ENCODE measurements around the gene NUP50.

NUP50 gene

GRCh38 chr22:45228401-45228754 lies 64.7 kb downstream of the NUP50 start:
- no peaks in the 10 kb centered on the region for H3K36me3 ChIP-seq
- H3K4me1 ChIP-seq (ENCODE audit: control insufficient read depth in 1 of 2, insufficient read depth in 1 of 2, low read depth in 1 of 2, low read length in 1 of 2), result peaks cover 80 to 82% of the 10 kb centered on the region in 2 experiments
- no peaks in the 10 kb centered on the region for H3K9me3 ChIP-seq
- no peaks in the 10 kb centered on the region for H3K27me3 ChIP-seq
- peak overlapping the region; percentile 32 to 34 for H3K4me3 ChIP-seq (ENCODE audit: low read depth in 1 of 2, low read length in 1 of 2)
- peak overlapping the region; percentile 80 for H3K27ac ChIP-seq
- no peak for TF ChIP-seq CTCF (IDR thresholded peaks at IDR 0.05)

GRCh38 chr22:45229181-45229580 lies 65.5 kb downstream of the NUP50 start:
- H3K4me3 ChIP-seq (ENCODE audit: low read depth in 1 of 2, low read length in 1 of 2), result no peak overlapping the region
- H3K27ac ChIP-seq, result peak overlapping the region; percentile 83
- no peak for TF ChIP-seq CTCF (IDR thresholded peaks at IDR 0.05)
- no peaks in the 10 kb centered on the region for H3K9me3 ChIP-seq
- no peaks in the 10 kb centered on the region for H3K36me3 ChIP-seq
- H3K4me1 ChIP-seq (ENCODE audit: control insufficient read depth in 1 of 2, insufficient read depth in 1 of 2, low read depth in 1 of 2, low read length in 1 of 2), result peaks cover 81 to 85% of the 10 kb centered on the region in 2 experiments
- no peaks in the 10 kb centered on the region for H3K27me3 ChIP-seq

- H3K4me1 ChIP-seq (ENCODE audit: control insufficient read depth in 1 of 2, insufficient read depth in 1 of 2, low read depth in 1 of 2, low read length in 1 of 2), result peaks cover 81 to 85% of the 10 kb centered on the region in 2 experiments
- H3K36me3 ChIP-seq, result no peaks in the 10 kb centered on the region
- peak overlapping the region; percentile 7 to 32 for H3K4me3 ChIP-seq (ENCODE audit: low read depth in 1 of 2, low read length in 1 of 2)
- TF ChIP-seq CTCF (IDR thresholded peaks at IDR 0.05), result no peak
- no peaks in the 10 kb centered on the region for H3K9me3 ChIP-seq
- no peaks in the 10 kb centered on the region for H3K27me3 ChIP-seq
- H3K27ac ChIP-seq, result peak overlapping the region; percentile 83
Measured at GRCh38 chr22:45230026-45230721, 66.4 kb downstream of the NUP50 start.

- Histone ChIP-seq H3K4me1 (ENCODE audit: control insufficient read depth in 1 of 2, insufficient read depth in 1 of 2, low read depth in 1 of 2, low read length in 1 of 2) (peaks cover 81 to 85% of the 10 kb centered on the region in 2 experiments), H3K27me3 (no peaks in the 10 kb centered on the region), H3K36me3 (no peaks in the 10 kb centered on the region), H3K27ac (peak overlapping the region; percentile 83), H3K9me3 (no peaks in the 10 kb centered on the region), H3K4me3 (ENCODE audit: low read depth in 1 of 2, low read length in 1 of 2) (no peak overlapping the region)
- TF ChIP-seq CTCF (IDR thresholded peaks at IDR 0.05), result no peak
Measured at GRCh38 chr22:45231293-45231692, 67.6 kb downstream of the NUP50 start.

- H3K27me3 ChIP-seq, result no peaks in the 10 kb centered on the region
- H3K4me3 ChIP-seq (ENCODE audit: low read depth in 1 of 2, low read length in 1 of 2), result no peak overlapping the region
- no peak for TF ChIP-seq CTCF (IDR thresholded peaks at IDR 0.05)
- no peaks in the 10 kb centered on the region for H3K9me3 ChIP-seq
- peaks cover 4% of the 10 kb centered on the region for H3K36me3 ChIP-seq
- H3K4me1 ChIP-seq (ENCODE audit: control insufficient read depth in 1 of 2, insufficient read depth in 1 of 2, low read depth in 1 of 2, low read length in 1 of 2), result peaks cover 77 to 81% of the 10 kb centered on the region in 2 experiments
- peak overlapping the region; percentile 76 for H3K27ac ChIP-seq
Measured at GRCh38 chr22:45233386-45233785, 69.7 kb downstream of the NUP50 start.
